ENCODE data around the gene SEPTIN1.

The SEPTIN1 gene, protein sequence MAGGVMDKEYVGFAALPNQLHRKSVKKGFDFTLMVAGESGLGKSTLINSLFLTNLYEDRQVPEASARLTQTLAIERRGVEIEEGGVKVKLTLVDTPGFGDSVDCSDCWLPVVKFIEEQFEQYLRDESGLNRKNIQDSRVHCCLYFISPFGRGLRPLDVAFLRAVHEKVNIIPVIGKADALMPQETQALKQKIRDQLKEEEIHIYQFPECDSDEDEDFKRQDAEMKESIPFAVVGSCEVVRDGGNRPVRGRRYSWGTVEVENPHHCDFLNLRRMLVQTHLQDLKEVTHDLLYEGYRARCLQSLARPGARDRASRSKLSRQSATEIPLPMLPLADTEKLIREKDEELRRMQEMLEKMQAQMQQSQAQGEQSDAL

DNA sequence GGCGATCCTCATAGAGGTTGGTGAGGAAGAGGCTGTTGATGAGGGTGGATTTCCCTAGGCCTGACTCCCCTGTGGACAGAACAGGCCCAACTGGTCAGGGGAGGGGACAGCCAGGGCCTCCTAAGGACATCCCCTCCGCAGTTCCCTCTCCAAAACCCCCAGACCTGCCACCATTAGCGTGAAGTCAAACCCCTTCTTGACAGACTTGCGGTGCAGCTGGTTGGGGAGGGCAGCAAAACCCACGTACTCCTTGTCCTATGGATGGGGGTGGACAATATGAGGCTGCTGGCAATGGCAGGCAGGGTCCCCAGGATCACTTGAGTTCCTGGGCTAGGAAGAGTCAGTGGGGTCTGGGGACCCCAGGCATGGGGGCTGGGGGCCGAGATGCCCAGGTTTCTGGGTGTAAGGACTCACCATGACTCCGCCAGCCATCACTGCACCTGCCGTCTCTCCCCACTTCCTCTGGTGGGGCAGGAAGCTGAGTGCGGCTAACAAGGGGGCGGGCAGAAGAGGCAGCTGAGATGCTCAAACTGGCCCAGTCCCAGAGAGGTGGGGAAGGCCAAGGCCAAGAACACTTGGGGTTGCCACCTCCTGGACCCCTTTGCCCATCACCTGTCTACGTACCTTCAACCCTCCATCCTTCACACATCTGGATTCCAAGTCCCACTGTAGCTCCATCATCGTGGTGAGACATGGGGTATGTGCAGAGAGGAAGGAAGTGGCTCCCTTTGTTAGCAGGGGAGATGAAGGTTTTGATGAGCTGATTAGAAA is at the start of gene SEPTIN1:
SEPTIN1 (minus strand) TSS at position 451 of the 771 bp plus-strand sequence; CDS start at position 432, 19 bp downstream.
- DNase-seq: no peak

DNA sequence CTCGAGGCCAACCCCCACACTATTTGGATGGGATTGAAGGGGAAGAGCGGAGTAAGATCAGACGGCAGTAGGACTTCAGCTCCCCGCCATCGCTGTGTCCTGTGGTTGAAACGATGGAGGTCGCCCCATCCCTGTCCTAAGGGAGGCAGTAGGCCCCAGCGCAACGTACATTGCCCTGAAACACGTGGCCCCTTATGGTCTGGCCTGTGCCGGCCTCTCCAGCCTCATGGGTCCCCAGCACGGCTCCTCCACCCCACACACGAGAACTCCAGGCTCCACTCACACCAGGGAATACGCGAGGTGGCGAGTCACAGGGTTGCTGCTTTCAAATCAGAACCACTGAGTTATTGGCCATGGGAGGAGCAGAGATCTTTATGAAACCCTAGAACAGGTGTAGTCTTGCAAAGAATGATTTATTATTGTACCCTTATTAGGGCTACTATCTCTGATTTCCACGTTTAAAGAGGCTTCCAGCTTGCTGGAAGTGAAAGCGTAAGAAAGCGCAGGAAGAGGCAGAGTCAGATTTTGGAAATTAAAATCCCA is 48.1 kb upstream of the SEPTIN1 start:
- DNase-seq: no peak

- DNase-seq: peak; percentile 98
Measured at GRCh38 chr16:30429678-30430427, 47.5 kb upstream of the SEPTIN1 start, which contains the start of gene DCTPP1. DCTPP1 (minus strand) TSS chr16:30430030; CDS start chr16:30429980, 50 bp downstream.

DNA sequence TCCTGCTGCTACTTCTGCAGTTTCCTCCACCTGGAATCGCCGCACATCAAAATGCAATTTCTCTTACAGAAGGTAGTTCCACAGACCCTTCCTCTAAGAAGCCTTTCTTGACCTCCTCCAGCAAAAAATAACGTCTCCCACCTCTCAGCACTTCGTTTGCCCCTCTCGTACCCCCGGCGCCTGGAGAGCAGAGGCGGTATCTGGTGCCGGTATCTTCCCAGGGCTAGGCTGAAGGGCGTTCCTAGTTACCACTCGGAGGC is 47.0 kb upstream of the SEPTIN1 start:
- DNase-seq: no peak

DNA sequence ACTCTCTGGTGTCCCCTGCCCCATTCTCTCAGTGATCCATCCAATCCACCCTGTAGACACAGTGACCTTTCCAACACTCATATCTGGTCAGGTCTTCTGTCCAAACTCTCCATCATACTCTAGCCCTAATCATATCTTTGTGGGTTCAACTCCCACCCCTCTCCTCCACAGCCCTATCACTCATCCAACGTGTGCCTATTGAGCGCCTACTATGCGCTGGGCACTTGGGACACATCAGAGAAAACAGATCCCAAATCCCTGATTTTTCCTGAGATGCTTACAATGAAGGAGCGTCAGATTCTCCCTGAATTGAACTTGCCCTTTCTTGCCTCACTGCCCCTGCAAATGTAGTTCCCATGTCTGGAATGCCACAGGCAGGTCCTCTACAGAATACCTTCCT is 45.7 kb upstream of the SEPTIN1 start:
- DNase-seq: no peak

- no peak for DNase-seq
Measured at GRCh38 chr16:30421010-30421409, 38.6 kb upstream of the SEPTIN1 start.

- no peak for DNase-seq
Measured at GRCh38 chr16:30418350-30419181, 36.2 kb upstream of the SEPTIN1 start.

- peak; percentile 96 for DNase-seq
Measured at GRCh38 chr16:30417529-30418349, 35.4 kb upstream of the SEPTIN1 start.

GRCh38 chr16:30416624-30417528 is 34.5 kb upstream of the SEPTIN1 start:
- DNase-seq: no peak

GRCh38 chr16:30416047-30416603 is 33.8 kb upstream of the SEPTIN1 start:
- DNase-seq: no peak

- no peak for DNase-seq
Measured at GRCh38 chr16:30414159-30414558, 31.8 kb upstream of the SEPTIN1 start.

- DNase-seq: no peak
Measured at GRCh38 chr16:30413112-30413806, 30.9 kb upstream of the SEPTIN1 start.

DNA sequence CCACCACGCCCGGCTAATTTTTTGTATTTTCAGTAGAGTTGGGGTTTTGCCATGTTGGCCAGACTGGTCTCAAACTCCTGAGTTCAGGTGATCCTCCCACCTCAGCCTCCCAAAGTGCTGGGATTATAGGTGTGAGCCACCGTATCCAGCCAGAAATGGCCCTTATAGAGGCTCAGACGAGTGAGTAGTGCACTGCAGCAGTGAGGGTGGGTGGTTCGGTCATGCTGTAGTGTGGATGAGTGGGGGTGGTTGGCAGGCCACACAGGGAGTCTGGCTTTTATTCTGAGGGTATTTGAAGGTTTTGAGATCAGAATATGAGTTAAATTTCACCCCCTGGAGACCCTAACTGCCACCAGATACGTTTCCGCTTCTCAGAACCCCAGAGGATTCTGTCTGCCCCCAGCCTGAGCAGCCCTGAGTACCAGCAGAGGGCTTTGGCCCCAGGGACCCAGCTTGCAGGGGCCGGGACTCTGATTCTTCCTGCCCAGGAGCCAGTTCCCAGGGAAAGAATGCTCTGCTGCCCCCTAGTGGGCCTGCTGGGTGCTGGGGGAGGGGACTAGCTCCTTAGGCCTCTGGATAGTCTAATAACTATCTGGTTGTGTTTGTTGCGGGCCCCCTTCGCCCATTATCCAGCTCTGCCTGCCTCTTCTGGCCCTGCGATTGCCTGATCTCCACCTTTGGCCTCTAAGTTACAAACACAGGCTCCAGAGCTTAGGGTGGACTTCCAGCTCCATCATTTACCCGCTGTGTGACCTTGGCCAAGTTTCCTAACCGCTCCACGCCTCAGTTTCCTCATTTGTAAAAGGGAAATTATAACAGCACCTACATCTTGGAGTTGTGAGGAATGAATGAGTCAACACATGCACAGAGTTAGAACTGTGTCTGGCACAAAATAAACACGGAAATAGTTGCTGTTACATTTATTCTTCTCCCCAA is 27.0 kb upstream of the SEPTIN1 start:
- peak; percentile 90 for DNase-seq

DNA sequence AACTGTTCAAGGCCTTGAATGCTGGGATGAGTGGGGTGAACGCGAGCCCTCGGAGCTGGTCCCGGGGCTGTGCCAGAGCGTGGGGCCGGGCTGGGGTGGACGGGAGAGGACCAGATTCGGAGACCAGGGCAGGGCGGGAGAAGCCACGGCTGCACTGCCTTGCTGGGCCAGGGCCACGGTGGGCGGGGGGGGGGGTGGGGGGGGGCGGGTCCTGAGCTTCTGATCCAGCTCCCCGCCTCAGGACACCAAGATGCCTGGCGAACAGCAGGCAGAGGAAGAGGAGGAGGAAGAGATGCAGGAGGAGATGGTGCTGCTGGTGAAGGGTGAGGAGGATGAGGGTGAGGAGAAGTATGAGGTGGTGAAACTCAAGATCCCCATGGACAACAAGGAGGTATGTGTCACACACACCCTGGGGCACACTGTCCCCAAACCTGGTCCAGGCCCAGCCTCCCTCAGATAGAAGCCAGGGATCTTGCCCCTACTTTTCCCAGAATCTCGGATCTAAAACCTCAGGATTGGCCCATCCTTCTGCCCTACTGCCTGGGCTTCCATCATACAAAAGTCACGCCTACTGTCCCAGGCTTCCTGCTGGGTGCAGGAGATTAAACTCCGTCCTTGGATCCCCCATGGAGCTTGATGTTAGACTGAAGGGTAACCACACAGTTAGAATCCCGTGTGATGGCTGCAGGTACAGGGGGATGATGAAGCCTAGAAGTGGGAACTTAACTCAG is 25.6 kb upstream of the SEPTIN1 start:
- no peak for DNase-seq

GRCh38 chr16:30407102-30407803 is 24.9 kb upstream of the SEPTIN1 start, which contains the start of gene ZNF771:
ZNF771 (plus strand) TSS chr16:30407606; CDS start chr16:30408054, 448 bp downstream.
- peak; percentile 97 for DNase-seq

- DNase-seq: no peak
Measured at GRCh38 chr16:30406795-30407101, 24.4 kb upstream of the SEPTIN1 start.

All from retina (tissue), 1 donor.